GM18517 (cell line): ENCODE data around the gene TSC2.

Experiments
- ATAC-seq: cut with Tn5 transposase; IDR thresholded peaks from one replicate; pipeline ENCODE4 v1.9.1; 2021; ENCODE audit warnings: mild to moderate bottlenecking, moderate library complexity; ENCODE audit not compliant: unreplicated experiment

The TSC2 gene

DNA sequence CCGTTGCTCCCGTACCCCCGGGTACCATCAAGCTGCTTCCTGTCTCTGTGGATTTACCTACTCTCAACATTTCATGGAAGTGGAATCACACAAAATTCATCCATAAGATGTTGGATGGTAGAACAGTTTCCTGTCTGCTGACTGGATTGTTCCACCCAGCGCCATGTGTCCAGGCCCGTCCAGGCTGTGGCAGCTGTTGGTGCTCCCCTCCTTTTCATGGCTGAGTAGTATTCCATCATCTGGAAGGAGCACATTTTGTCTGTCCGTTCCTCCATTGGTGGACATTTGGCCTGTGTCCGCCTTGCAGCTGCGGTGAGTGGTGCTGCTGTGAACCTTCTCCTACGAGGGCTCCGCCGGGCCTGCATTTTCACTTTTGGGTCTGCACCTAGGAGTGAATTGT lies 18.4 kb downstream of the TSC2 start:
- no peak for ATAC-seq

DNA sequence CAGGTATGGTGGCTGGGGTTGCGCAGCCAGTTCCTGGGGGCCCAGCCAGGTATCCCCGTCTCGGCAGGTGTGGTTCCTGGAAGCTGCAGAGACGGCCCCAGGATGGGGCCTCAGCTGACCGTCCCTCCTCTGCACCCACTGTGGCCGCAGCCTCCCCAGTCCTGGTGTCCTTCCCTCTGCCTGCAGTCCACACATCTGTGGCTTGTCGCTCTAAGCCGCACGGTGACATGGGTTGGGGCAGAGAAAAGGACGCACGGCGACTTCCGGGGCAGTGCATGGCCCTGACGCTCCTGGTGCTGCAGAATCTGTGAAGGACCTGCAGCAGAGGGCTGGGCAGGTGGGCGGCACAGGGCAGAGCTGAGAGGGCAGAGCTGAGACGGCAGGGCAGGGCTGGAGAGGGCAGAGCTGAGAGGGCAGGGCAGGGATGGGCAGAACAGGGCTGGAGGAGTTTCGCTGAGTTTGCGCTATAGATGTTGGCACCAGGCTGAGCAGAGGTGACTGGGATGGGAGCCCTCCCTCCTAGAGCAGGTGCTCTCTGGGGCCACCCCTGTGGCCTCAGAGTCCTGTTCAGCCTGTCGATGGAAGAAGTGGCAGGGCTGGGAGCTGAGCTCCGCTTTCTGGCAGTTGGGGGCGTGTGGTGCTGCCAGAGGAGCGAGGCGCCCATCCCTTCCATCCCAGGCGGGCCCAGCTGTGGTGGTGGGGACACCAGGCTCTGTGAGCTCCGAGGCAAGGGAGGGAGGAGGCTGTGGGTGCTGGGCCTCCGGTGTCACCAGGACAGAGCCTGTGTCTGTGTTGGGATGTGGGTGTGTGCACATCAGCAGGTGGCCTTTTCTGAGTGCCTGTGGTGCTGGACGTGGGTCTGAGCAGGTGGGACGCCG lies 23.0 kb downstream of the TSC2 start:
- no peak for ATAC-seq

DNA sequence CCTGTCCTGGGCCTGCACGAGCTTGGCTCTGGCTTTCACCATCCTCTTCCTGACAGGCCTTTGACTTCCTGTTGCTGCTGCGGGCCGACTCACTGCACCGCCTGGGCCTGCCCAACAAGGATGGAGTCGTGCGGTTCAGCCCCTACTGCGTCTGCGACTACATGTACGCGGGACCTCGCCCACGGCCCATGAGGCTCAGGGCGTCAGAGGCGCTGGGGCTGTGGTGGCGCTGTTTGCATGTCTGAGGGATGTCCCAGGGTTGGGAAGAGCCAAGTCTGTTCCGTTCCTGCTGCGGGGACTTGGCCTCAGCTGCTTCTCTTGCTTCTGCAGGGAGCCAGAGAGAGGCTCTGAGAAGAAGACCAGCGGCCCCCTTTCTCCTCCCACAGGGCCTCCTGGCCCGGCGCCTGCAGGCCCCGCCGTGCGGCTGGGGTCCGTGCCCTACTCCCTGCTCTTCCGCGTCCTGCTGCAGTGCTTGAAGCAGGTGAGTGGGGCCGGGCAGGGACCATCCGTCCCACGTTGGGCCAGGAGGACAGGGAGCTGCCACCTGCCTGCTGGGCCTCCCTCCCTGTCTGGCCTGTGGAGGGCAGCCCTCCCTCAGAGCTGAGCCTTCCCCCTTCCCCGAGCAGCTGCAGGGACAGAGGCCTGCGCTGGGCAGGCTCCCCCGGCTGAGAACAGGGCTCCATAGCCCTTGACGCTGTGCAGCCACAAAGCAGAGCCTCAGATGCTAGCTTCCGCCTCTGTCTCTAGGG lies 23.8 kb downstream of the TSC2 start:
- no peak for ATAC-seq

DNA sequence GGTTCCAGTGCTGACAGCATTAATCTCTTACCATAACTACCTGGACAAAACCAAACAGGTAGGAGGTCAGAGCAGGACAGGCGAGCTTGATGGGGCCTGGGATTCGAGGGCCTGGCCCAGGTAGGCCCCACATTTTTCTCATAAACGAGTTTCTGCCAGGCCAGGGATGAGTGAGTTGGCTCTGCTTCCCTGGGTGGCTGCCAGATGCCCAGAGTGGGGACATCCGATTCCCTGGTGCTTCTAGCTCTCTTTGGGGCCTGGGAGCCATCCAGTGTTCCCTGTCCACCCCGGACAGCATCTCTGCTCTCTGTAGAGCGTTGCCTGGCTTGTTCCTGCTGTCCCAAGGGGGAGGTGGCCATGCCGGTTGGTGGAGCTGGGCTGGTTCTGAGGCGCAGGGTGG lies 25.1 kb downstream of the TSC2 start:
- ATAC-seq, result no peak

DNA sequence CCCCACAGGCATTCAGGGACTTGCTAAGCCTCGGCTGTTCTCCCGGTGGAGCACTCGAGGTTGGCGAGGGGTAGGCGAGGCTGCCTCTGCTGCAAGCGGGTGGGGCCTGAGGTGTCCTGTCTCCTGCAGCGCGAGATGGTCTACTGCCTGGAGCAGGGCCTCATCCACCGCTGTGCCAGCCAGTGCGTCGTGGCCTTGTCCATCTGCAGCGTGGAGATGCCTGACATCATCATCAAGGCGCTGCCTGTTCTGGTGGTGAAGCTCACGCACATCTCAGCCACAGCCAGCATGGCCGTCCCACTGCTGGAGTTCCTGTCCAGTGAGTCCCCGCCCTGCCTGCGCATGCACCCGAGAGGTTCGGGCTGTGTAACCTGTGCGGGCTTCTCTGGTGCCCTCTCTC lies 26.3 kb downstream of the TSC2 start:
- ATAC-seq, result no peak

DNA sequence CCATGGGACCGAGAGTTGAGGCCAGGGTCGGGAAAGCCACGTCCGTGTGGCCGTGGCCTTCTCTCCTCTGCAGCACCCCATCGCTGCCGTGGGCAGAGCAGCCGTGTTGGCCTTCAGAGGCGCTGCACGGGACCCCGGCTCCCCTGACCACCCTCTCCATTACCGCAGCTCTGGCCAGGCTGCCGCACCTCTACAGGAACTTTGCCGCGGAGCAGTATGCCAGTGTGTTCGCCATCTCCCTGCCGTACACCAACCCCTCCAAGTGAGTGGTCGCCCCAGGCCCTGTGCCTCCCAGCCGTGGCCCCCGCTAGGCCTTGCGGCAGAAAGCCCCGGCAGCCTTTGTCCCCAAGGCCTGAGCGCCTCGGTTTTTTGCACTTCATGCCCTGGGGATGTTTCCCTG lies 27.8 kb downstream of the TSC2 start:
- ATAC-seq, result no peak

DNA sequence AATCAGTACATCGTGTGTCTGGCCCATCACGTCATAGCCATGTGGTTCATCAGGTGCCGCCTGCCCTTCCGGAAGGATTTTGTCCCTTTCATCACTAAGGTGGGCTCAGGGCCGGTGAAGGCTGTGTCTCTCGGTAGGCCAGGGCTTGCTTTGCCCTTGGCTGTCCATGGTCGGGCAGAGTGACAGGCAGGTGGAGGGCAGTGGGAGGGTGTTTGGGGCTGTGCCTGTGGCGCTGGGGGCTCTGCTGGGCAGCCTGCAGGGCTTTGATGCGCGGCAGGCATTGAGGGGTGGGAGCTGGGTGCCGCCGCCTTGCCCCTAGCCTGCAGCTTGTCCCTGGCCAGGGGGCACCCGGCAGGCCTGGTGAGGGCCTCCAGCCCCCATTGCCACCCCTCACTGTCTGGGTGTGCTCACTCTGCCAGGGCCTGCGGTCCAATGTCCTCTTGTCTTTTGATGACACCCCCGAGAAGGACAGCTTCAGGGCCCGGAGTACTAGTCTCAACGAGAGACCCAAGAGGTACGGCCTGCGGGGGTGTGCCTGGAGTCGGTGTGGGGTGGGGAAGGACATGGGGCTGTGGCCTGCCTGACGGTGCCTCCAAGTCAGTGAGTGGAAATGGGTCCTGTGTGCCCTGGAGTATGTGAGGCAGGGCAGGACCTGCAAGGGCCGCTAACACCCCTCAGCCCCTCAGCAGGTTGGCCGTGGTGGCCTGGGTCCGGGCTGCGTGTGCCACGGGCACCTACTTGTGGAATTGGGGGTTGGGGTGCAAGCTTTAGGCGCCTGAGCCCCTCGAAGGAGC lies 28.5 kb downstream of the TSC2 start:
- no peak for ATAC-seq

DNA sequence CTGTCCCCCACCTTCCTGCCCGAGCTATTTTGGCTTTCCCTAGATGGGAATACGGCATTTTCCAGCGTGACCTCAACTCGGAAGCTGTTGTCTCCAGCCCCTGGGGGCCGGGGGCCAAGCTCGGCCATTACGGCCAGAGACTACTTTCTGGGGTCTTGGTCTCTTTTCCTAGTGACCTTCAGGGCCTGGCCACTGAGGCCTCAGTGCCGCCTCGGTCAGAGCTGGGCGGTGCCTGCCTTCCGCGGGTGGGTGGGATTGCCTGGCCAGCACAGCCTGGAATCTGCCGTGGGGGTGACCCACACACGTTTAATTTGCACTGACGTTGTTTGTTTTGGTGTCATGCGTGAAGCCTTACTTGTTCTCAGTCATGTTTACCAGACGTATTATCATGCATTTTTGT lies 29.2 kb downstream of the TSC2 start:
- no peak for ATAC-seq

DNA sequence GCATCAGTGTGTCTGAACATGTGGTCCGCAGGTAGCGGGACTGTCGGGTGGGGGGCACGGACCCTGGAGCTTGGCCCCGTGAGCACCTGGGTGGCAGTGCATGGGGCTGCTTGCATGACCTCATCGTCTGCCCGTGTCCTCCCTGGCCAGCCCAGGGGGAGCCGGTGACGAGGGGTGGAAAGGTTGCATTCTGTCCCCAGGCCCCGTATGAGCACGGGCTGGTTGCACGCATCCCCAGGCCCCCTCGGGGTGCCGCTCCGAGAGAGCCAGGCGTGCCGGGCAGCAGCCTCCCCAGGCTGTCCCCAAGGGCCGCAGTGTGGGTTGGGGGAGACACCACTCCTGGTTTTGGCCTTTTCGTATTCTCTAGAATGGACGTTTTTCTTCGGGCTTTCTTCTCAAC lies 29.9 kb downstream of the TSC2 start:
- ATAC-seq, result no peak

DNA sequence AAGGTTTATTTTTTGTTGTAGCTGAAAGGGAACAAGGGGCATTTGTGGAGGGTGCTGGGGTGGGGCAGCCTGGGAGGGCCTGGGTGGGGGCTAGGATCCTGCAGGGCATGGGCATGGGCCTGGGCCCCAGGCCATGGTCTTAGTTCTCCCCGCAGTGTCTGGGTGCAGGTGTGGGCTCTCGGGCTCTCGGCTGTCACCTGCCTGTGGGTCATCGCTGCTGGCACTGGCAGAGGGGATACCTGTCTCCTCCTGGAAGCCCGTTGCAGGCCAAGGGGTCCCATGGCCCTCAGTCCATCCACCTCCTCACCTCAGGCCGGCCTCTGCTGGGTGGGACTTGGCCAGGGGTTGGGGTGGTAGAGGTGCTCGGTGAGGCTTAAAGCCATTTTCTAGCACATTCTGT lies 30.3 kb downstream of the TSC2 start:
- ATAC-seq, result no peak

DNA sequence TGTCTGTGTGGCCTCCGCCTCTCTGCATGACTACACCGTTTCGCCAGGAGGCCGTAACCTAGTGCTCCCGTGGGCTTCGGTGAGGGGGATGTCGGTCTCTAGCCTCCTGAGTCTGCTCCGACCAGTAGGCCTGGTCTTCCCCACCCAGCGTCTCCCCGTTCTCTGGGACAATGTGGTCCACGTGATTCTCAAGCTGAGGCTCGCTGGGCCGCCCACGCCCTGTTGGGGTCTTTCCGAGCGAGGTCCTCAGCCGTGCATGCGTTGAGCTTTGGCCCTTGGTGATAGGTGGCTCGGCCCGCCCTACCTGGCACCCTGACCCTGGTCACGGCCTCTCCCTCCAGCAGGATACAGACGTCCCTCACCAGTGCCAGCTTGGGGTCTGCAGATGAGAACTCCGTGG lies 30.9 kb downstream of the TSC2 start:
- ATAC-seq, result no peak

DNA sequence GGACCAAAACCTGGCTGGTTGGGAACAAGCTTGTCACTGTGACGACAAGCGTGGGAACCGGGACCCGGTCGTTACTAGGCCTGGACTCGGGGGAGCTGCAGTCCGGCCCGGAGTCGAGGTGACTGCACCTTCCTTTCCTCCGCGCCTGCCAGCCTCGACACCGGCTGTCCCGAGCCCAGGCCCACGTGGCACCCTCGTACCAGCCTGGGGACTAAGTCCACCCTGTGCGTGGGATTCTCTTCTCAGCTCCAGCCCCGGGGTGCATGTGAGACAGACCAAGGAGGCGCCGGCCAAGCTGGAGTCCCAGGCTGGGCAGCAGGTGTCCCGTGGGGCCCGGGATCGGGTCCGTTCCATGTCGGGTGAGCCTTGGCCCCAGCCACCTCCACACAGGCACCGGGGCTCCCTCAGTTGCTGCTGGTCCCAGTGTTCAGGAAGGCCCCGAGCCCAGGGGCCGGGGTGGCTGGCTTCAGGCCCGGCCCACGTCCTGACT lies 31.6 kb downstream of the TSC2 start:
- no peak for ATAC-seq

DNA sequence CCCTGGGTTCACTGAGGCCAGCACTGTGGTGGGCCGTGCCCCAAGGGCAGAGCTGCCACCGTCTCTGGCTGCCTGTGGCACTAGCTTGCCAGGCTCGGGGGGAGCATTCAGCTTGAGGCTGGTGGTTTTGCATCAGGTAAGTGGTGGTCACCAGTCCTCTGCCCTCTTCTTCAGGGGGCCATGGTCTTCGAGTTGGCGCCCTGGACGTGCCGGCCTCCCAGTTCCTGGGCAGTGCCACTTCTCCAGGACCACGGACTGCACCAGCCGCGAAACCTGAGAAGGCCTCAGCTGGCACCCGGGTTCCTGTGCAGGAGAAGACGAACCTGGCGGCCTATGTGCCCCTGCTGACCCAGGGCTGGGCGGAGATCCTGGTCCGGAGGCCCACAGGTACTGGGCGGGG lies 32.2 kb downstream of the TSC2 start:
- no peak for ATAC-seq

DNA sequence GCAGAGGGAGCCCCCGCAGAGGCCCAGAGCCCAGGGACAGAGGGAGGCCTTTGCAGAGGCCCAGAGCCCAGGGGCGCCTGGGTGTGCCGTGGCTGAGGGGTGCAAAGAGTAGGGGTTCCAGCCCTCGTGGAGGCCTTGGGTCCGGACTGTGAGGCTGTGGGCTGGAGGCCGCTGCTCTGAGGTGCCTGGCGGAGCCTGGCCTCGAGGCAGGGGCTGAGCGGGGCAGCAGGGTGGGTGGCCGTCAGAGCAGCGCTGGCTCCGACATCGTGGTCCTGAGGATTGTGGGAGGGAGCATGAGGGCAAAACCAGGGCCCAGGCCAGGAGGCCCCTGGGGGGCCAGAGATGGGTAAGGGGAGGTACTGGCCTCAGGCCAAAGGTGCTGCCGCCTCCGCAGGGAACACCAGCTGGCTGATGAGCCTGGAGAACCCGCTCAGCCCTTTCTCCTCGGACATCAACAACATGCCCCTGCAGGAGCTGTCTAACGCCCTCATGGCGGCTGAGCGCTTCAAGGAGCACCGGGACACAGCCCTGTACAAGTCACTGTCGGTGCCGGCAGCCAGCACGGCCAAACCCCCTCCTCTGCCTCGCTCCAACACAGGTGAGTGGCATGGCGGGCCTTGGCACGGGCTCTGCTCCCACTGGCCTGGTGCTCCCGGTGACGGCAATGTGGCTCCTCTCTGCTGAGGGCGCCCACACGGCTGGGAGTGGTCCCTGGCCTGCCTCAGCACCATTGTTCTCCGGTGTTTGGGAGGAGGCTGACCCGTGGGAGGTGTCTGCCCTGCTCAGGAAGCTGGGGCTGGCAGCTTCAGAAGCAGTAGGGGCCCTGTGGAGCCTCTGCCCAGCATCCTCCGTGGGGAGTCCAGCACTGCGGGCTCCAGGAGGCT lies 33.7 kb downstream of the TSC2 start:
- ATAC-seq, result no peak

DNA sequence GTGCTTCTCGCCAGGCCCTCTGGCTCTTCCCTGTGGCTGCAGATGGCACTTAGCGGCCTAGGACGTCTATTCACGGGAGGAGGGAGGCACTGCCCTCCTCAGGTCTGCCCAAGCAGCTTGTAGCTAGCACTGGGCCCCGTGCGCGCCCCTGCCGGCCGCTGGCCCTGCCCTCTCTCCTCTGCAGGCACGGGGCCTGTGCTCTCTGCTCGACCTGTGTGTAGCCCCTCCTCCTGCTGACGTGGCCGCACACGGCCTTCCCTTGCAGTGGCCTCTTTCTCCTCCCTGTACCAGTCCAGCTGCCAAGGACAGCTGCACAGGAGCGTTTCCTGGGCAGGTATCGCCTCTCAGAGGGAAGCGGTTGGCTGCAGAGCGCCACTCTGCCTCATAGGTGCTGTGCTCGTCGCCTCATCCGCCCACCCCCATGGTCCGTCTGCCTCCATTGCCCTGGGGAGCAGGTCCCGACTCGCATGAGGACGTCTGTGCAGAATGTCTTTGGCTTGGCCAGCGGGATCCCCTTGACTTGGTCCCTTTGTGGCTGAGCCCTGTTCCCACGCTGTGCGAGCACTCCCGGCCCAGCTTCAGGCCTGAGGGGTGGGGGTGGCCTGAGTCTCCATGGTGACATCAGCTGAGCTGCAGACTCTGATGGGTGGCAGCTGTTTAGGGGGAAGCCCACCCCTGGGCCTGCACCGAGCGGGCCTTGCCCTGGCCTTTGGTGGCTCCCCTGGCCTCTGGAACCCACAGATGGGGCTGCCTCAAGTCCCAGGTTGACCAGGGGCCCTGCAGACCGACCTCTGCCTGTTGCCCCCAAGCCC lies 34.6 kb downstream of the TSC2 start:
- ATAC-seq, result no peak

DNA sequence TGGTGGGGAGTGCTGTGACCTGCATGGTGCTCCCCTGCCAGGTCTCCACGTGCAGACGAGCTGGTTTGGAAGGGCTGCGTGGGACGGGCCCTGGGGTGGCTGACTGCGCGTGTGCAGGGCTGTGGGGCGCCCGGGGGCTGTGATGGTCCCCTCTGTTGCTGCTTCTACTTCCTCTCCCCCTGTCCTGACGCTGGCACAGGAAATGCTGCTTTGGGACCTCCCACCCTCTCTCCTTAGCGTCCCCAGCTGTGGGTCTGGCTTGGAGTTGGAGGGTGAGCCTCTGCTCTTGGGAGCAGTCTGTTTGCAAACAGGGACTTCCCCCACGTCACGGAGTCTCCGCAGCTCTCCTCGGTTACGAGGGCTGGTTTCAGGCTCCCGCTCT lies 35.2 kb downstream of the TSC2 start:
- ATAC-seq, result no peak

DNA sequence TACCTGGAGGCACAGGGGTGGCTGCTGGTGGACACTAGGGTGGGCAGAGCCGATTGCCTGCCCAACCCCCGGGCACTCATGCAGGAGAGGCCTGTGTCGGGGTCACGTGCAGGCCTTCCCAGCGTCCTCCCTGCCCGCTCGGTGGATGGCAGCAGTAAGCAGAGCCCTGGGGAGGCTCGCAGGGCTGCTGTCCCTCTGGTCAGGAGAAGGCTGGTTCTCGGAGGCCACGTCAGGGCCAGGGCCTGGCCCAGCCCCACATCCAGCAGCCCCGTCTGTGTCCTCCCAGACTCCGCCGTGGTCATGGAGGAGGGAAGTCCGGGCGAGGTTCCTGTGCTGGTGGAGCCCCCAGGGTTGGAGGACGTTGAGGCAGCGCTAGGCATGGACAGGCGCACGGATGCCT lies 35.6 kb downstream of the TSC2 start:
- ATAC-seq, result no peak

DNA sequence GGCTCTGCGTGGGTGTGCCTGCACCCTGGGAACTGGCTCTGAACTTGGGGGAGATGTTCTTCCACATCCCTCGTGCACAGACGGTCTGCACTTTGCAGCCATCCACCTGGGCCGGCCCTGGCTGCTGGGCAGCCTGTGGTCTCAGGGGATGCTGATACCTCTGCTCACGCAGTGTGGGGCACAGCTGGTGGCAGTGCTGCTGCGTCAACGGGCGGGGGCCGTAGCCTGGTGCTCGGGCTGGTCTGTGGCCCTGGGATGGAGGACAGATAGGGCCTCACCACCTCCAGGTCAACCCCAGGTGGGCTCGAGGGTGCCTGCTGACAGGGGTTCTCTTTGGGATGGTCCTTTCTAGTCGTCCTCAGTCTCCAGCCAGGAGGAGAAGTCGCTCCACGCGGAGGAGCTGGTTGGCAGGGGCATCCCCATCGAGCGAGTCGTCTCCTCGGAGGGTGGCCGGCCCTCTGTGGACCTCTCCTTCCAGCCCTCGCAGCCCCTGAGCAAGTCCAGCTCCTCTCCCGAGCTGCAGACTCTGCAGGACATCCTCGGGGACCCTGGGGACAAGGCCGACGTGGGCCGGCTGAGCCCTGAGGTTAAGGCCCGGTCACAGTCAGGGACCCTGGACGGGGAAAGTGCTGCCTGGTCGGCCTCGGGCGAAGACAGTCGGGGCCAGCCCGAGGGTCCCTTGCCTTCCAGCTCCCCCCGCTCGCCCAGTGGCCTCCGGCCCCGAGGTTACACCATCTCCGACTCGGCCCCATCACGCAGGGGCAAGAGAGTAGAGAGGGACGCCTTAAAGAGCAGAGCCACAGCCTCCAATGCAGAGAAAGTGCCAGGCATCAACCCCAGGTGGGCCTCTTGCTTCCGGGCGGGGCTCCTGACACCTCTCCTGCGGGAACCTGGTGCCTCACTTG lies 36.3 kb downstream of the TSC2 start:
- no peak for ATAC-seq
